Stomach (tissue), 4 donors: ENCODE data around the gene USP40.

ENCODE experiments used
- EP300 ChIP-seq: sonication (generic); formaldehyde crosslinking; IDR thresholded peaks from one replicate; pipeline ENCODE4 v1.6.1; 2017; ENCODE audit warnings: antibody characterized with exemption
- POLR2A ChIP-seq, 4 donors: fragments of 450-650 bp; IDR thresholded peaks; one replicate each; pipeline ENCODE4 v1.6.1; 2016; ENCODE audit warnings: antibody characterized with exemption in 4 of 4, control low read depth in 2 of 4, mild to moderate bottlenecking in 1 of 4, moderate library complexity in 1 of 4
- POLR2AphosphoS5 ChIP-seq, 3 donors: sonication (generic); formaldehyde crosslinking; IDR thresholded peaks; one replicate each; pipeline ENCODE4 v1.6.1; 2016; ENCODE audit warnings: antibody characterized with exemption in 3 of 3
- TF ChIP-seq, protein P1 (sequence below), 7 experiments: fragments of 450-650 bp in 4 of 7; fragments of 200-600 bp in 3 of 7; sonication (generic) in 3 of 7; IDR thresholded peaks; one replicate each; pipeline ENCODE4 v1.5.1; 2016 to 2019; ENCODE audit warnings: antibody characterized with exemption in 7 of 7, control low read depth in 2 of 7, mild to moderate bottlenecking in 1 of 7

DNA sequence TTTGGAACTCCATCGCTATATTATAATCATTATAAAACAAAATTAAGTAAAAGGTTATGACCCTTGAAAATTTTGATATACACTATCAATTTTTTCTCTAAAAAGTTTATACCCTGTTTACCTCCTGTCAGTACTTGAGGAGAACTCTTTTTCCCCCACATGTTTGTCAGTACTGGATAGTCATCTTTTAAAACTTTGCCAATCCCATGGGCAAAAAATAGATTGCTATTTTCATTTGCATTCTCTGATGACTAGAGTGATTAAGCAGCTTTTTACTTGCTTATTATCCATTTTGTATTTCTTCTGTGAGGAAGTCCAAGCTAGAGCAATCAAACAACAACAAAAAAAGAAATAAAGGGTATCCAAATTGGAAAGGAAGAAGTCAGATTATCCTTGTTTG, 135.9 kb downstream of the USP40 start:
- TF ChIP-seq POLR2AphosphoS5 (IDR thresholded peaks at IDR 0.05) (no peak), POLR2A (IDR thresholded peaks at IDR 0.05) (no peak), EP300 (no peak)
- TF ChIP-seq, protein P1, sequence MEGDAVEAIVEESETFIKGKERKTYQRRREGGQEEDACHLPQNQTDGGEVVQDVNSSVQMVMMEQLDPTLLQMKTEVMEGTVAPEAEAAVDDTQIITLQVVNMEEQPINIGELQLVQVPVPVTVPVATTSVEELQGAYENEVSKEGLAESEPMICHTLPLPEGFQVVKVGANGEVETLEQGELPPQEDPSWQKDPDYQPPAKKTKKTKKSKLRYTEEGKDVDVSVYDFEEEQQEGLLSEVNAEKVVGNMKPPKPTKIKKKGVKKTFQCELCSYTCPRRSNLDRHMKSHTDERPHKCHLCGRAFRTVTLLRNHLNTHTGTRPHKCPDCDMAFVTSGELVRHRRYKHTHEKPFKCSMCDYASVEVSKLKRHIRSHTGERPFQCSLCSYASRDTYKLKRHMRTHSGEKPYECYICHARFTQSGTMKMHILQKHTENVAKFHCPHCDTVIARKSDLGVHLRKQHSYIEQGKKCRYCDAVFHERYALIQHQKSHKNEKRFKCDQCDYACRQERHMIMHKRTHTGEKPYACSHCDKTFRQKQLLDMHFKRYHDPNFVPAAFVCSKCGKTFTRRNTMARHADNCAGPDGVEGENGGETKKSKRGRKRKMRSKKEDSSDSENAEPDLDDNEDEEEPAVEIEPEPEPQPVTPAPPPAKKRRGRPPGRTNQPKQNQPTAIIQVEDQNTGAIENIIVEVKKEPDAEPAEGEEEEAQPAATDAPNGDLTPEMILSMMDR (IDR thresholded peaks at IDR 0.05), result no peak
